SK-N-SH (cell line): Measurements from ENCODE around the gene ART1.

Source experiments
- CHD2 ChIP-seq: fragments of 150-350 bp; IDR thresholded peaks from 2 replicates; pipeline ENCODE4 v1.6.1; 2018; ENCODE audit warnings: low read length; ENCODE audit not compliant: partially characterized antibody
- CTCF ChIP-seq: fragments of 200-600 bp; sonication (generic); IDR thresholded peaks from 2 replicates; pipeline ENCODE4 v1.6.1; 2017; ENCODE audit warnings: antibody characterized with exemption, mild to moderate bottlenecking, moderate library complexity
- ELF1 ChIP-seq: IDR thresholded peaks from 2 replicates; pipeline ENCODE4 v1.4.0; 2012
- EP300 ChIP-seq, 2 experiments: IDR thresholded peaks; 2 replicates each; pipeline versions ENCODE4 v1.4.0 to v1.6.1; 2012; ENCODE audit warnings: borderline replicate concordance in 1 of 2, low read depth in 1 of 2, low read length in 1 of 2
- GABPA ChIP-seq: IDR thresholded peaks from 2 replicates; pipeline ENCODE4 v1.4.0; 2012; ENCODE audit warnings: low read depth, mild to moderate bottlenecking
- IRF3 ChIP-seq: fragments of 150-350 bp; IDR thresholded peaks from 2 replicates; pipeline ENCODE4 v1.6.1; 2016; ENCODE audit warnings: mild to moderate bottlenecking, low read depth, low read length
- POLR2AphosphoS5 ChIP-seq: IDR thresholded peaks from 2 replicates; pipeline ENCODE4 v1.6.1; 2012; ENCODE audit warnings: low read depth, low read length
- RAD21 ChIP-seq: IDR thresholded peaks from 2 replicates; pipeline ENCODE4 v1.6.1; 2012; ENCODE audit warnings: mild to moderate bottlenecking, low read length
- REST ChIP-seq: IDR thresholded peaks from 2 replicates; pipeline ENCODE4 v1.6.1; 2012; ENCODE audit warnings: mild to moderate bottlenecking, low read depth, low read length, moderate library complexity
- RFX5 ChIP-seq: IDR thresholded peaks from 2 replicates; pipeline ENCODE4 v1.6.1; 2012; ENCODE audit warnings: mild to moderate bottlenecking, improper control_type of control experiment, low read length
- SIN3A ChIP-seq: IDR thresholded peaks from 2 replicates; pipeline ENCODE4 v1.6.1; 2012; ENCODE audit warnings: low read depth, mild to moderate bottlenecking, low read length, moderate library complexity, borderline replicate concordance
- SMC3 ChIP-seq: IDR thresholded peaks from 2 replicates; pipeline ENCODE4 v1.6.1; 2012; ENCODE audit warnings: low read depth, low read length, improper control_type of control experiment
- USF2 ChIP-seq: fragments of 150-350 bp; IDR thresholded peaks from 2 replicates; pipeline ENCODE4 v1.6.1; 2017; ENCODE audit warnings: antibody characterized with exemption, low read length, low read depth, borderline replicate concordance
- YY1 ChIP-seq: IDR thresholded peaks from 2 replicates; pipeline ENCODE4 v1.4.0; 2012; ENCODE audit warnings: low read depth, mild to moderate bottlenecking

- TF ChIP-seq EP300 (IDR thresholded peaks at IDR 0.05; ENCODE audit: borderline replicate concordance in 1 of 2, low read depth in 1 of 2, low read length in 1 of 2) (no peak), GABPA (no peak), CTCF (no peak), POLR2AphosphoS5 (no peak), IRF3 (no peak), SMC3 (no peak), RFX5 (no peak), REST (no peak), RAD21 (no peak), SIN3A (no peak), USF2 (no peak), YY1 (no peak), CHD2 (no peak), ELF1 (no peak)
Observed at GRCh38 chr11:3631331-3631730, 13.6 kb upstream of the ART1 start.
